Posterior cingulate gyrus (tissue), 11 donors: Measurements from ENCODE around the gene DCAF5.

Experiments
- DNase-seq, 10 donors: peaks; one replicate each; pipeline versions ENCODE4 v3.0.0 to v3.0.0-alpha.2; 2020 to 2021; ENCODE audit warnings: mixed read lengths in 3 of 10
- intact Hi-C: fragments of 100-400 bp; cut with DNase I; formaldehyde crosslinking; loops from one replicate; pipeline ENCODE4 v1.15.1; 2023

DCAF5 gene

DNA sequence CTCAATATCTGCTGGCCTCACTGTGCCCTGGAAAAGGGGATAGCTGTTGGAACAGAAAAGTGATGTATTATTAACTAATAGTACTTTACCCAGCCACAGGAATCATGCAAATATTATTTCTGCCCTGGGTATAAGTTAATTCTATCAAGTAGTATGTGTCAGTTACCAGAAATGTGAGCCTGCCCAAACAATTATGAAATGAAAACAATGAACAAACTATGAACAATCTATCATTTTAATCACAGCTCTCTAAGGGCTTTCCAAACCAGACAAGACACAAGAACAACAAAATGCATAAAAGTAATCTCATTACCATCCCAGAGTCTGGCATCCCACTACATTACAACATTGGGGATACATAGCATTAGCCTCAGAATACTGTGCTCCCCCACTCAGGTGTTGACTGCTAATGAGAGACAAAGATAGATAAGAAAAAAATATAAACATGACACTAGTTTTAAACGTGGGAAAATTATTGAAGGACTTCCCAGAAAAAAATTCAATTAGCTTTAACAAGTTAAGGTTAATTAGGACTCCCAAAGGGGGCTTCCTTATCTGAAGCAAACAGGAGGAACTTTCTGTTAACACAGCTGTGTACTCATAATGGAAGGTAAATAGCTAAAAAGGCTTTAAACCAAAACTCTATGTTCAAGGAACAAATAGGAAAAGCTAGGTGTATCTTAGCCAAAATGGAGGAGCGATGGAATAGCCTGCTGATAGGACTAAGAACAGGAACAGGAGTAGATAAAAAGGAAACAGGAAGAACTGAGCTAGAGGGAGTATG lies 3.3 kb downstream of the DCAF5 start:
- no peak for DNase-seq
- intact Hi-C loops, result loop anchor here (5.0 kb wide), 1 partner anchor 93 kb away; no protein-coding TSS in a partner anchor

GRCh38 chr14:69142101-69142500 lies 10.8 kb downstream of the DCAF5 start:
- intact Hi-C loops, result no loop called here
- no peak for DNase-seq

- intact Hi-C loops, result no loop called here
These were observed 11.4 kb downstream of the DCAF5 start for GRCh38 chr14:69141550-69141949.

GRCh38 chr14:69139743-69140142 lies 13.2 kb downstream of the DCAF5 start:
- DNase-seq, result no peak
- intact Hi-C loops, result loop anchor here (10.0 kb wide), 1 partner anchor 55 kb away; the partner anchor contains the start of gene EXD2

More at GRCh38 chr14:69141550-69141949, 11.4 kb downstream of the DCAF5 start:
- DNase-seq, result no peak

- intact Hi-C loops, result loop anchor here (10.0 kb wide), 1 partner anchor 57 kb away; the partner anchor contains the start of gene EXD2
- no peak for DNase-seq
These were observed 14.9 kb downstream of the DCAF5 start for GRCh38 chr14:69137843-69138535.

GRCh38 chr14:69137416-69137815 lies 15.5 kb downstream of the DCAF5 start:
- DNase-seq, result no peak
- intact Hi-C loops, result loop anchor here (10.0 kb wide), 1 partner anchor 57 kb away; the partner anchor contains the start of gene EXD2

- no peak for DNase-seq
- intact Hi-C loops, result loop anchor here (10.0 kb wide), 1 partner anchor 60 kb away; the partner anchor contains the start of gene EXD2
These were observed 17.8 kb downstream of the DCAF5 start for GRCh38 chr14:69135133-69135532.

DNA sequence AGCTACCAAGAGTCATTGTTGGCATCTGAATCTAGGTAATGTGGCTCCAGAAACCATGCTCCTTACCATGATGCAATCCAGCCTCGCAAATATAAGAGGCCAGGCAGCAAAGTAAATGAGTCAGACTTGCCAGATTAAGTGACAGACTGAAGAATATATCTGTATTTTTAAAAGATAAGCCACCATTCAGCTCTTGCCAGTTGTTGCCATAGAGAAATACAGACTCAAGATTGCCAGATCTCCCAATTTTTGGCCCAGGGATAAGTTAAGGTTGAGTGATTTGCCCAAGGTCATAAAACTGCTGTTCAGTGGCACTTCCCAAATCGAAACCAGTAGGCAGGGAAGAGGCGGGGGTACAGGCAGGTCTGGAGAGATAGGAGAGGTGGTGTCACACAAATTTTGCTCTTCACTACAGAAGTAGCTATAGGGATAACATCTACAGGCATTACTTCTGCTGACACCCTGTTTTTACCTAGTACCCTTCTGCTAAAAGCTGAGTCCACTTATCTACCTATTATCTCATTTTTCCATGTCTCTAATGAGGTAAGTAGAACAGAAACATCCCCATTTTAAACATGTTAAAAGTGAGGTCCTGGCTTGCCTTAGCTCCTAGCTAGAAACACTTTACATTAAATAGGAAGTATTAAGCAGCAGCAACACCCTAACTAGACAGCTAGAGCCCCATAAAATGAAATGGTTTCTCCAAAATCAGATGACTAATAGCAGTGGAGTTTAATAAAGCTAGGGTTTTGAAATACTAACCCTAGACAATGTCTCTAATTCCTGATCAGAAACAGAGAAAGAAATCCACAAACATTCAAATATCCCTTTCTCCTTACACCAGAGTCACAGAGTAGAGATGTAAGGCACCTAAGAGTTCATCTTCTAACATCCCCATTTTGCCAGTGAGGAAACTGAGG lies 19.5 kb downstream of the DCAF5 start:
- intact Hi-C loops, result loop anchor here (10.0 kb wide), 1 partner anchor 61 kb away; the partner anchor contains the start of gene EXD2
- no peak for DNase-seq

GRCh38 chr14:69132513-69133181 lies 20.3 kb downstream of the DCAF5 start:
- intact Hi-C loops, result loop anchor here (10.0 kb wide), 1 partner anchor 62 kb away; the partner anchor contains the start of gene EXD2
- no peak for DNase-seq

DNA sequence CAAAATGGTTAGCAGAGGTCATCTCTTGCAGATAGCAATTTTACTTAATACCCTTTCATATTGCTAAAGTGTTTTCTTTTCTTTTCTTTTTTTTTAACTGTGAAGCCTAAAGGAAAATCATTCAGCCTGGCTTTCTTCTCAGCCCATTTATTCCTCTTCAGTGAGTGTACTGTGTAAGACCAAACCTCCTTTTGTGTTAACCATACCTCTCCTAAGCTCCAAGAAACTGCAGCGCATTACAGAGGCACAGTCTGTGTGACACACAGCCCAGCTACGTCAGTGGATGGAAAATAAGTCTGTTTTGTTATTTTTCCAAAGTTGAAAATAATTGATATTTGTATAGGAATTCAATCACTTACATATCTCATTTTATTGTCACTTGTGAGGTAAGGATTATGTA lies 21.7 kb downstream of the DCAF5 start:
- intact Hi-C loops, result loop anchor here (10.0 kb wide), 1 partner anchor 64 kb away; the partner anchor contains the start of gene EXD2

DNA sequence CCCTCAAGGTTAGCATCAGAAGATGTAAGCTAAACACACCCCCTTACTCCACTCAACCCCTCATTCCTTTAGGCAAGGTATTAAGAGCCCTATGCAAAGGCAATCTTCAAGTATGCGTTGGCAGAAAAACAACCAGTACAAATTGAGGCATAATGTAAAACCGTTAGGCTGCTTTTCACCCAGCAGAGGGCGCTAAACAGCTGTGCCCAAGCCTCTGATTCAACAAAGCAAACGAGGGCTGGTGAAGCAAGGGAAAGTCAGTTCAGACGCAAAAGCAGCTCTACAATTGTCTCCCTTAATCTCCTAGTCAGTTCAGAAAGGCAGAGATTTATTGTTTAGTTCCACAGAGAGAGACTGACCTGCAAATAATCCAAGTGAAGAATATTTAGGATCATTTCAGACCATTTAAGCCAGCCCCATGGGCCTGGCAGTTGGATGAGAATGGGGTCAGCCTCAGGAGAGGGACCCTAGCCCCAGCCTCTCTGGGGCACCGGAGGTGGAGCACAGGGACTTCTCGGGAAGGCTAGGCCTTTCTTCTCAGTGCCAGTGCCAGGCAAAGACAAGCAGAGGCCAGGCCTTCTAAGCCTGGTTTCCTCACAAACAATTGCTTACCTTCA lies 23.5 kb downstream of the DCAF5 start:
- intact Hi-C loops, result no loop called here
- peak; percentile 38 to 95 (median 72) for DNase-seq

More for the DNA sequence above, 21.7 kb downstream of the DCAF5 start:
- DNase-seq, result no peak

DNA sequence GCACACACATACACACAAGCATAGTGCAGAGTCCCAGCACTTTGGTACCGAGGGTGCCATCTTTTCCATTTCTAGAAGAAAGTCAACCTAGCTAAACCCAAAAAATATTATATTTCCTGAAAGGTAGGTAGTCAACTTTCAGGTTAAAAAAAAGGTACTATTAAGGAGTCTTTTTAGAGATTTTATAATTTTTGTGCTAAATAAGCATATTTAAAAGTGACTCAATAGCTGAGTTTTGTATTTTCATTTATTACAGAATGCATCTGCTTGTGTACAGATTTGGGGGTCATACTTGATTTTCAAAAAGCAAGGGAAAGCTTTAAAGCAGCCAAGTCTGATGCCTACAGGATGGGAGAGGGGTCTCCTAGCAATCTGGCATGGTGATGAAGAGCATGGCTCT lies 34.6 kb downstream of the DCAF5 start:
- DNase-seq, result no peak
- intact Hi-C loops, result no loop called here

DNA sequence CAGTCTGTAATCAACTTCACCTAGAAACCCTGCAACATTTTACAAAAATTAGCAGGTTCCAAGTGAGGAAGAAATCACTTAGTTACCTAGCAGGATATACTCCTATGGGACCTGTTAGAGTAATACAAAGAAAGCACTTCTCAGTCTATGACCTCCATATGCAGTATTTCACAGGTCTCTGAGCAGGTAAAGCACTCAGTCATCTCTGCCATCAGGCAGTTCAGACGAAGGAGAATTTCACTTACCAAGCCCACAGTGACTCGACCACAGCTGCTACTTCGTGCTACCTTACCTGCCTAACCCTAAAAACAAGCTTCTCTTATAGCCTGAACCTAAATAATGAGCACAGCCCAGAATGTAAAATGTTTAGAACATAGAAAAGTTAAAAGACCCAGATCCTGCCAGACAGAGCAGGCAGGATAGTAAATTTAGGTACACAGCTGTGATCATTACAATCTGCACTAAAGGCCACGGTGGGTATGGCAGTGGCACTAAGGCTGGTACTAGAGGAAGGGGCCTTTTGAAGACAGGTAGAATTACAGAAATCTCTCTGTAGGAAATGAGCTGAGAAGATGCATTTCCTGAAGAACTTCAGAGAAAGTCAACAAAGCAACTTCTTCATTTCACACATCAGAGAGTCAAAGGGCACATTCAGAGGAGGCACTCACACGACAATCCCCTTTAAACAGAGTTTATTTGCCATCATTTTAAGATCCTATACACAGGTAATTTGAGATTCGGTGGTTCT lies 35.7 kb downstream of the DCAF5 start:
- intact Hi-C loops, result no loop called here

DNA sequence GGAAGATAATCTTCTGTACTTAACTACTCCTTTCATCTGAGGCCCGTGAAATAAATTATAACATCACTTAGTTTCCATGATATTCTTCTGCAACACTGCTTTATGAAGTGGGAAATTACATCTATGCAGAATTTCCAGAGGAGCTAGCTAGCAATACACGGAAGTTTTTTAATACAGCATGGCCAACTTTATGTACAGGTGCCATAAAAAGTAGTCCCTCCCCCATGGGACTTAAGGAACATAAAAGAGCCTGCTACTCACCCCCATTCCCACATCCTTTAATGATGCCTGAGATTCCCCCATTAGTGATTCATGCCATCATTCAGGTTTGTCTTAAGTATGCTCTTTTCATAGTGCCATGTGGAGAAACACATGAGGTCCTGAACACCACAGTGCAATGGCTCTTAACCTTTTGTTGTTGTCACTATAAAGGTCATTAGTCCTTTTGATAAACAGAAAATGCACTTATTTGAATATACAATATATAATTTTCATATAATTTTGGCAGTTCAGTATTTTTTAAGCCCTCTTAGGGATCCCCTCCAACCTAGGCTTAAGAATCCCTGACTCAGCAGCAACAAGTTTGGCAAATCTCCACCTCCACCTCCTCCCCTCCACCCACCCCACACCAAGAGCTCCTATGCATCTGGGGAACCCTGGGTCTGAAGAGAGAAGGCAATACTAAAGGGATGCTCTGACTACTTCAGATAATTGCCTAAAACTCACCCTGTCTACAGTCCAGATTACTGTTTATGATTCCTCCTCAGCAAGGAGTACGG lies 37.3 kb downstream of the DCAF5 start:
- intact Hi-C loops, result no loop called here
- no peak for DNase-seq

More for the DNA sequence above, 35.7 kb downstream of the DCAF5 start:
- no peak for DNase-seq

GRCh38 chr14:69114763-69115162 lies 38.2 kb downstream of the DCAF5 start:
- intact Hi-C loops, result no loop called here
- DNase-seq, result no peak

DNA sequence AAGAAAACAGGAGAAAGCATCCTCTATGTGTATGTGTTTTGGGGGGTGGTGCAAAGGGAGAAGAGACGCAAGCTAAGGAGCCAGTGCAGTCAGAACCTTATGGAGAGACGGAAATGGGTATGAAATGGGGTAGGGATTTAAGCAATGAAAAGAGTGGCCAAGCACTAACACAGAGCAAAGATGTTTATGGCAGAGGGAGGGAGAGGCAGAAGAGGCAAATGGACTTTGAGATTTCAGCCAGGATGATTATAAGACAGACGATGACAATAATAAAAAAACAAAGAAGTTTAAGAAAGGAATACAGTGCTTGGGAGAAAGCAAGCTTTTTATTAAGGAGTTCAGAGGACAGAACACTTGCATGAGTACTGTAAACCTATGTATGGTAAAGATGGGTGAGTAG lies 44.6 kb downstream of the DCAF5 start:
- intact Hi-C loops, result loop anchor here (5.0 kb wide), 1 partner anchor 246 kb away; no protein-coding TSS in a partner anchor
- no peak for DNase-seq

- no peak for DNase-seq
- intact Hi-C loops, result loop anchor here (1.0 to 5.0 kb wide), 2 partner anchors 196 to 245 kb away; no protein-coding TSS in a partner anchor
These were observed 45.4 kb downstream of the DCAF5 start for GRCh38 chr14:69107407-69108003.
